NCI-H226 (cell line): ENCODE measurements around the gene NEURL1B.
"Not testable (repeated sequence)": the region's sequence is repeated elsewhere in the genome, so short reads cannot be mapped to it uniquely, and the experiment has no call there.

Experiments
- DNase-seq: peaks from one replicate; pipeline ENCODE4 v3.0.0-alpha.2; 2015

The NEURL1B gene, protein sequence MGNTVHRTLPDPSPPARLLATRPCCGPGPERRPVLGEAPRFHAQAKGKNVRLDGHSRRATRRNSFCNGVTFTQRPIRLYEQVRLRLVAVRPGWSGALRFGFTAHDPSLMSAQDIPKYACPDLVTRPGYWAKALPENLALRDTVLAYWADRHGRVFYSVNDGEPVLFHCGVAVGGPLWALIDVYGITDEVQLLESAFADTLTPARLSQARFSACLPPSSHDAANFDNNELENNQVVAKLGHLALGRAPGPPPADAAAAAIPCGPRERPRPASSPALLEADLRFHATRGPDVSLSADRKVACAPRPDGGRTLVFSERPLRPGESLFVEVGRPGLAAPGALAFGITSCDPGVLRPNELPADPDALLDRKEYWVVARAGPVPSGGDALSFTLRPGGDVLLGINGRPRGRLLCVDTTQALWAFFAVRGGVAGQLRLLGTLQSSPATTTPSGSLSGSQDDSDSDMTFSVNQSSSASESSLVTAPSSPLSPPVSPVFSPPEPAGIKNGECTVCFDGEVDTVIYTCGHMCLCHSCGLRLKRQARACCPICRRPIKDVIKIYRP

DNA sequence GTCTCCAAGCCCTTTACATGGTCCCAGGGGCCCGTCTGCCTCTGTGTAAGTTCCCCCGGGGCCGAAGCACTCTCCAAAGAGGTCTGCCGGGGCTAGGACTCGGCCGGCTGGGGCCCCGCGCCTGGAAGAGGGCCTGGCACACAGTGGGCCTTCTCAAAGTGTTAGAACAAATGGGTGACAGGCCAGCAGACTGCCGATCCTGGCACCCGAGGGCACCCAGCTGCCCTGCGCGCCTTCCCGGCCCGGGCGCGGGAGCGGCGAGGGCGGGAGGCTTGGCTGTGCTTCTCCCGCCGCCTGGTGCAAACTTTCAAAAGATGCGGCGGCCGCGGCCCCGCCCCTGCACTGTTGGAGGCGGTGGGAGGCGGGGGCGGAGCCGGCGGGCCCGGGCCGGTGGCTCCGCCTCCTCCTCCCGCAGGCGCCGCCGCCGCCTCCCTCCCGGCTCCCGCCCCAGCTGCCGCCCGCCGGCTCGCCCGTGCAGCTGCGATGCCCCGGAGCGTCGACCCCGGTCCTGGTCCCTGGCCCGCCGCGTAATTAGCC, at the start of gene NEURL1B:
Gene NEURL1B, plus strand, starts transcription at position 442 of the 537 bp plus-strand sequence. CDS start 144 bp downstream, outside the sequence.
- DNase-seq: peak; percentile 63

DNA sequence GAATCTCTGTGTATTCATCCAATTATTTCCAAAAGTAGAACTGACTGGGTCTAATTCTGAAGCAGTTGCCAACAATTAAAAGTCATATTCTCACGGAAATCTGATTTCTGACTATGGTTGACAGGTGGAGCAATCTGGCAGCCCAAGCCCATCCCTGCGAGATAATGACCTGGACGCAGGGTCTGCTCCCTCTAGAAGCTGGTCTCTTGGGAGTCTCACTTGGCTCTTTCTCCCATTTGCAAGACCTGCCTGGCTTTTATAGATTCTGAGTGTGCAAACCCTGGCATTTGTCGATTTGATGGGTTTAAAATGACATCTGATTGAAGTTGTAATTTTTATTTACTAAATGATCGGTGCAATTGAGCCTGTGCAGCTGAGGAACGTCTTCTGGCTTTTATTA, 49.4 kb upstream of the NEURL1B start:
- no peak for DNase-seq

DNA sequence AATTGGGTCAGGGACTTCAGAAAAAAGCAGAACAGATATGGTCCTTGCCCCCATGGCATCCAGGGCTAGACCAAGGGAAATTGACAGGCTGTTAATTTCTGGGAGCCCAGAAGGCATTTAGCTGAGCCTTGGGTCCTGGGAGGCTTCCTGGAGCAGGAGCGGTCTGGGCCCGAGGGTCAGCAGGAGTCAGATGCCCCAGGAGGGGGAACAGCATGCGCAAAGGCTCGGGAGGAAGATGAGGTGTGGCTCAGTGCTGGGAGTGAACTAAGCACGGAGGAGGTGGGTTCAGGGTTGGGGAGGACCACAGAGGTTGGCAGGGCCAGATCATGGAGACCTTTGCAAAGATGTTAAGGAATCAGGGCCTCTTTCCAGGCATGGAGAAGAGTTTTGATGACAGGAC, 48.2 kb upstream of the NEURL1B start:
- DNase-seq: no peak

DNA sequence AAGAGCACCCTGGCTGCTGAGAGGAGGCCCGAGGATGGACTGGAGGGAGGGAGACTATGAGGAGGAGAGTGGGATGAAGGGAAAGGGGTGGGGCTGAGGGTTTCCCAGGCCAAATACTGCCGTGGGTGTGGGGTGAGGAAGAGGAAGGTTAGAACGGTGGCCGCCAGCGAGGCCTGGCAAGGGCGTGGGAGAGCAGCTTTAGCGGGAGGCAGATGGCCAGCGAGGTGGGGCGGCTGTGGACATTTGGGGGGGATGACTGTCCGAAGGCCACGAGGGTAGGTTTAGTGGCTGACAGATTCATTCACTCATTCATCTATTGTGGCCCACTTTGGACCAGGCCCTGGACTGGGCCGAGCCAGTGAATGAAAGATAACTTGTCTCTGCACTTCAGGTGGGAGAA, 47.8 kb upstream of the NEURL1B start:
- DNase-seq: no peak

DNA sequence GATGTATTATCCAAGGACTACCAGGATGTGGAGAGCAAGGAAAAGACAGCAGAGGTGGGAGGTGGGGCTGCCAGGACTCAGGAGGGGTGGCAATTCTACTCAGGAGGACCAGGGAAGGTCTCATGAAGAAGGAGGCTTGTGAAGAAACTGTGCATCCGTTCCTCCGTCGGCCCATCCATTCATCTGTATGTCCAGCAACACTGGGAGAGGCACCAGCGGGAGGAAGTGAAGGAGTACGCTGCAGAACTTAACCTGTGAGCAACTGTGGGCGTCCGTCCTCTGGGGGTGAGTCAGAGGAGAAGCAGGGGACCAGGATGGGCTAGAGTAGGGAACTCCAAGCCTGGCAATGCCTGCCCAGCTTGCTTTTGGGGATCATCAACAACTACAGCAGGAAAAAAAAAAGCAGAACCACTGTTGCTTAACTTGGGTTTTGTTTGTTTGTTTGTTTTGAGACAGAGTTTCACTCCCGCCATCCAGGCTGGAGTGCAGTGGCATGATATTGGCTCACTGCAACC, 47.3 kb upstream of the NEURL1B start:
- no peak for DNase-seq

DNA sequence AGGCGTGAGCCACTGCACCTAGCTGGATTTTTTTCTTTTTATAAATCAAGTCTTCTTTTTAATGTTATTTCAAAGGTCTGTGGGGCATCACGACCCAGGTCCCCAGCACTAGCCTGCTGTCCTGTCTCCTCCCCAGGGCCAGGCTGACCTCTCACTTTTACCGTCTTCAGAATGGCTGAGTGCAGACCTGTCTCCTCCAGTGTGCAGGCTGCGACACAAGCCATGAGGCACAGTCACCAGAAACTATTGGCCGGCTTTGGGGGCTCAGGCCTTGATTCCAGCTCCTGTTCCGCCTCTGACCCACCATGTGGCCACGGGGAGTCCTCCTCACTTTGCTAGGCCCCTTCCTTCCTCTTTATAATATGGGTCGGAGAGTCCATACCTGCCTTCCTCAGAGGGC, 46.6 kb upstream of the NEURL1B start:
- DNase-seq: no peak

DNA sequence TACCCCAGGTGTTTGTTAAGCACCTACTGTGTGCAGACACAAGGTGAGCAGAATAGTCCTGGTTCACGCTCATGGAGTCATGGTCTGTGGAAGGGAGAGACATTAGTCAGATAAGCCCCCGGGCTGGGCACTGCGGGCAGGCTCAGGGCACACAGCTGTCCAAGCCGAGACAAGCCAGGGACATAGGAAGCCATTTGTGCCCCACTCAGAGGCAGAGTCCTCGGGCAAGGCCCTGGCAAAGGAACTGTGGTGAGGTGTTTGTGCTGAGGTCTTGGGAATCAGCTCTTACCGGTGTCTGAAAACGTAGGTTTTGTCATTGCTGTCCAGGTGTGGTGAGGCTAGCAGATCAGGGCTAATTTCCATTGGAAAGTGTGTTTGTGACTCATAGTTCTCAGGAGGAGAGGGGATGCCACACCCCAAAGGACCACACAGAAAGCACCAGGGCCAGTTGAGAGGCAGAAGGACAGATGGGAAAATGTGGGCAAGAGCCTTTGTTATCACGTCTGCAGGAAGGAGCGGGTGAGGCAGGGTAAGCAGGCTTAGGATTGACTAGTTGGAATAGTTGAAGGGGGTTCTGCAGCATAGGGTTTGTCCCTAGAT, 46.1 kb upstream of the NEURL1B start:
- no peak for DNase-seq

DNA sequence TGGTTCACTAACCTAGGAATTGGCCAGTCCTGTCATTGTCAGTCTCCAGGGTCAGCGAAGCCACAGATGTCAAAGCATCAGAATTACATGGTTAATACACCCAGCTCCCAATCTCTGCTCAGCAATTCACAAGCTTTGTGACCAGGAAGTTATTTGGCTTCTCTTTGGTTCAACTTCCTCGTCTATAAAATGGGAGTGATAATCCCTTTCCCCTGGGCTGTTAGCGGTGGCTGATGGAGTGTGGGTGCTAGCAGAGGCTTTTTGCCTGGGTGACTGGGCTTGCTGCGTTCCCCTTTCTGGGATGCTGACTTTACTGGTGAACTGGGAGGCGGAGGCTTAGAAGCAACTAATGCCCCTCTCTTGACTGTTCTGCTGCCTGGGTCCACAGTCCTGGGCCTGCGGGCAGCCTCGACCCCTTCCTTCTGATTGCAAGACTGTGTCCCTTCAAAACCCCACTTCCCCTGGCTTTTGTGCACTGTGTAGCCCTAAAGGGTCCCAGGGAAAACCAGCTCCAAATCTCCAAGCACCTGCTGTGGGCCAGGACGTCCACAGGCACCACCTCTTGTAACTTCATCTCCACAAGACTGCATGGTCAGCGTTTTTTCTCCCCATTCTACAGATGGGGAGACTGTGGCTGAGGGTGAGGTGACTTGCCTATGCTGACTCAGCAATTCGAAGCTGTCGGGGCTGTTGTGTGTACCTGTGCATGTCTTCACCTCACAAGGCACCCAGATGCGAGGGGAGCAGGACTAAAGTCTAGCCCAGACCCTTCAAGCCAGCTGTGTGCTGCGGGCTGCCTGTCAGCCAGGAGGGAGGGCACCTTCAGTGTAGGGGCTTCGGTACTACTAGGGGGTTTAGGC, 45.2 kb upstream of the NEURL1B start:
- no peak for DNase-seq

DNA sequence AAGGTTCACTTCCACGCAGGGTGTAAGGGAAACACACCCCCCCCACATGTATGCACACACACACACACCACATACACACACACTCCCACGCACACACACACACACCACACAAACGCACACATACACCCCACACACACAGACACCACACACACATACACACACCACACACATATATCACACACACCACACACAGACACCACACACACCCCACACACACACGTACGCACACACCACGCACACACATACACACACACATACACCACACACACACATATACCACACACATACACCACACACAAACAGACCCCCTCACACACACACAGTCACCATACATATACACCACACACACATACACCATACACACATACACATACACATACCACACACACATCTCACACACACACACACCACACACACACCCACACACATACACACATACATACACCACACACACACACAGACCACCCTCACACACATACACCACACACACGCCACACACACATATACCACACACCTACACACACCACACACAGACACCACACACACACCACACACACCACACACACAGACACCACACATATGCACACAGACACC, 44.3 kb upstream of the NEURL1B start:
- no peak for DNase-seq

DNA sequence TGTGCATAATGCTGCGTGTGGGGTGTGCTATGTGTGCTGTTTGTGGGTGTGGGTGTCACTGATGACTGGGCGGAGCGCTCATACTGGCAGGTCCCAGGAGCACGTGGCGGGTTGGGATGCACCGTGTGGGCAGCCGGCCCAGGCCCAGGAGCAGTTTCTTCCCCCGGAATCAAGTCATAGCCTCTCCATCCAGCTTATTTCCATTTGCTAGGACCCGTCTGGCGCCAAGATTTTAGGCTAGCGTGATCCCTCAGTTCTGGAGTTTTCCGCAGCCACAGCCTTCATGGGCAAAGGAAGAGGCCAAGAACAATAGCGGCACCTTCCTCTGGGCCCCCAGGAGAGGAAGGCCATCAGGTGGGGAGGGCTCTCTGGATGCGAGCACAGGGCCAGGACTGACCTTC, 43.3 kb upstream of the NEURL1B start:
- DNase-seq: no peak

DNA sequence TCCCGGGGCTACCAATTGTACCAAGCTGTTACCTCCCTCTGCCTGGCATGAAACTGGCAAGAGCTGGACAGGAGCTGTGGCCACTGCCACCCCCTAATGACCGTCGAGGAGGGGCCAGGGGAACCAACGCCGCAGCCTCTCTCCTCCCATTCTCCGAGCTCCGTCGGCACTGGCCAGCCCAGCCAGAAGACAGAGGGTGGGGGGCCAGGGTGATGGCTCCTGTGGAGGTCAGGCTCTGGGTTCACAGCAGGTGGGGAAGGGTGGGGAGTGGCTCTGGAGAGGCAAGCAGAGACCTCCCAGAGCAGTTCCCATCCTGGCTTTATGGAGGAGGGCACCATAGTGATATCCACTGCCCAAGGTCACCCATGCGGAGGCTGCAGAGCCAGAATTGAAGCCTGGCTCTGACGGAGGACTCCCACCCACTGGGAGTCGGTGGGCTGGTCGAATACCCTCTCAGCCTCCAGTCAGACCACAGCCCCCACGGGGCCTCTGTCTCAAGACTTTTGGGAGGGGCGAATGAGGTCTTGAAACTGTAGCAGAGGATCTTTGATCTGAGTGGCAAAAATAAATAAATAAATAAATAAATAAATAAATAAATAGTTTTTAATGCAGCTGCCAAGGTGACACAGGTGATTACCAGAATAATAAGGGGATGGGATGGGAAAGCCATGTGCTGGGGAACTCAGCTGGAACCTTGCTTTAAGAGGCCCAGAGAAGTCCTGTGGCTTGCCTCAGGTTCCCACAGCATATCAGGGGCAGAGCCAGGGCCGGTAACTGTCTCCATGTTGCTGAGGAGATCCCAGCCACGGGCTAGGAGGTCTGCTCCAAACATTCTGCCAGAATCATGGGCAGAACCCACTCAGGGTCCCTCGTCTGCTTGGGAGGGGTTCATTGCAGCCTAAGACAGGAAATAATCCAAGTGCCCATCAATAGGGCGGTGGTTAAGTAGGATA, 42.5 kb upstream of the NEURL1B start:
- no peak for DNase-seq

DNA sequence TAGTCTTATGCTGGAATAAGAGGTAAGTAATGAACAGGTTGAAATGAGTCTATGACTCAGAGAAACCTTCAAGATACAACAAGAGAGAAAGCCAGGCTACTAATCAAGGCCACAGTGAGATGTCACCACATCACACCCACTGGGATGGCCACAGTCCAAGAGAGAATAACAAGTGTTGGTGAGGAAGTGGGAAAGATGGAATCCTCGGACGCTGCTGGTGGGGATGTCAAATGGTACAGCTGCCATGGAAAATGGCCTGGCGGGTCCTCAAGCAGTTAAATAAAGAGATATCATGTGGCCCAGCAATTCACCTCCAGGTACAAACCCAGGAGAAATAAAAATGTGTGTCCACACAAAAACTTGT, 41.9 kb upstream of the NEURL1B start:
- no peak for DNase-seq

DNA sequence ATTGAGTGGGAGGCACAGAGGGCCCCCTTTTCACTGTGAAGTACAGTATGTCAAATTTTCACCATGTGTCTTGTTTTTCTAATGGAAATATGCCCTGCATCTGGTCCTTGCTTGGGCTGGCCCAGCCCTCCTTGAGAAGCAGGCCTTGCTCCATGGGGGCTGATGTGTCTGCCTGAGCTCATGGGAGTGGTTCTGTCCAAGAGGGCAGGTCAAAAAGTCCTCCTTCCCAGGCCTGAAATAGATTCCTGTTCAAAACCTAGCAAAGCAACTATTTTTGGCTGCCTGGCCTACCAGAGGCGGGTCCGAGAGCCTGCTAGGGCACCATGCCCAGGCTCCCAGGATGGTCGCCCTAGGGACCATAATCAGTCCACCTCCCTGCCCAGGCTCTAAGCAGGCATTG, 40.5 kb upstream of the NEURL1B start:
- DNase-seq: no peak

DNA sequence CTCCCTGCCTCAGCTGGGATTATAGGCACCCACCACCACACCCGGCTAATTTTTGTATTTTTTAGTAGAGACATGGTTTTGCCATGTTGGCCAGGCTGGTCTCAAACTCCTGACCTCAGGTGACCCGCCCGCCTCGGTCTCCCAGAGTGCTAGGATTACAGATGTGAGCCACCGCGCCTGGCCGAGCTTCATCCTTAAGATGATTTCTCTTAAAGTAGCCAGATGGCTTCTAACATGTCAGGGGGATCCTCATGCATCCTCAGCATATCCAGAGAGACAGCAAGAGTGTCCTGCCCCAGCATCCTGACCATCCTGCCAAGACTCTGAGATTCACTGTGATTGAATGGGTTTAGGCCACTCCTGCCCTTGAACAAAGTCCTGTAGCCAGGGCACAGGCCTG, 39.5 kb upstream of the NEURL1B start:
- DNase-seq: not testable (repeated sequence)

DNA sequence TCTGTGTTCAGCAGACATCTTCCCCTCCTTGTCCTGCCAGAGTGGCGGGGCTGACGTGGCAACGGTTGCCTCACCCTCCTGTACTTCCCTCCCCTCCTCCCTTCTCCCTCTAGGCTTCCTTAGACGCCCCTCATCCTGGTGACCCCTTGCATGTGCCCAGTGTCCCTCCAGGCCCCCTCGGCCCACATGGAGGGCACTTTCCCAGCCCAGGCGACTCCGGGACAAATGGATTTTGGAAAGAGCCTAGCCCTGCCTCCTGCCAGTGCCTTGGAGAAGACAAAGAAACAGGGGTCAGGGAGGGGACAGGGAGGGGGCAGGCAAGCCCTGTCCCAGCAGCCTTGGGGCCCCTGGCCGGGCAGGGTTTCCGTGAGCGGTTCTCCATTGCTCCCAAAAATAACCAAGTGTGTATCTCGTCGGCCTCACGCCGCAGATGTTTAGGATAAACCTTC, 38.3 kb upstream of the NEURL1B start:
- DNase-seq: no peak

DNA sequence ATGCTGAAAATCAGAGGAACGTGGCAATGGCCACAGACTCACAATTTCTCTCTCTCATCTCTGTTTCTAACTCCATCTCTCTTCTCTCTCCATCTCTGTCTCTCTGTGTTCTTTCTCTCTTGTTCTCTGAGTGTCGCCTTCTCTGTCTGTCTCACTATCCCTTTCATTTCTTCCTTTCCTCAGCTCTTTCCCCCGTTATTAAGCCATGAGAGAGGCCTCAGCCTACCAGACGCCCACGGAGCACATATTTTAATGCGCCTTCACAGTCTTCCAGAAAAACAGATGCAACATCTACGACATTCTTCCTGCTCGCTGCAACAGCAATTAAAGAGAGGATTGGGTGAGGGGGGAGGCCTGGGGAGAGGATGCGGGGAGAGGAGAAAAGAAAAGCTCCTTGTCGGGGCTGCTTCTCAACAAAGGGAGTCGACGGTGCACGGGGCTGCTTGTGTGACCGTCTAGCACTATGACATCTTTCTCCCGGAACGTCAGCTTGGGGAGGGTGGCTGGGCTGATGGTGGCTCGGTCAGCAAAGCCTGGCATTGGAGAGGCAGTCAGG, 37.7 kb upstream of the NEURL1B start:
- DNase-seq: no peak

DNA sequence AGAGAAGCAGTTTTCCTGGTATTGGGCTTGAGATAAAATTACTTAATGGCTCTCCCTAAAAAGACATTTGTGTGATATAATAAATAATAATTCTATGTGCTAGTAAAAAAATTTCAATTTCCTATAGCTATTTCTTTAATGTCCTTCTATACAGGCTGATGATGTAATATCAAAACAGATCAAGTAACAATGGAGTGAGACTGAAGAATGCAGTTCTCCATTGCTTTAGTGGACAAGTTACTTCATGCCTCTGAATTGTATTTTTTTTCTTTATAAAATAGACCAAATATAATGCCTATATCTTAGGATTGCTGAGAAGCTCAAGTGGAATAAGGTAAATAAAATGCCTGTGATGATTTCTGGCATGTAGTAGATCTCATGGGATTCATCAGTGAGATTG, 35.6 kb upstream of the NEURL1B start:
- no peak for DNase-seq

DNA sequence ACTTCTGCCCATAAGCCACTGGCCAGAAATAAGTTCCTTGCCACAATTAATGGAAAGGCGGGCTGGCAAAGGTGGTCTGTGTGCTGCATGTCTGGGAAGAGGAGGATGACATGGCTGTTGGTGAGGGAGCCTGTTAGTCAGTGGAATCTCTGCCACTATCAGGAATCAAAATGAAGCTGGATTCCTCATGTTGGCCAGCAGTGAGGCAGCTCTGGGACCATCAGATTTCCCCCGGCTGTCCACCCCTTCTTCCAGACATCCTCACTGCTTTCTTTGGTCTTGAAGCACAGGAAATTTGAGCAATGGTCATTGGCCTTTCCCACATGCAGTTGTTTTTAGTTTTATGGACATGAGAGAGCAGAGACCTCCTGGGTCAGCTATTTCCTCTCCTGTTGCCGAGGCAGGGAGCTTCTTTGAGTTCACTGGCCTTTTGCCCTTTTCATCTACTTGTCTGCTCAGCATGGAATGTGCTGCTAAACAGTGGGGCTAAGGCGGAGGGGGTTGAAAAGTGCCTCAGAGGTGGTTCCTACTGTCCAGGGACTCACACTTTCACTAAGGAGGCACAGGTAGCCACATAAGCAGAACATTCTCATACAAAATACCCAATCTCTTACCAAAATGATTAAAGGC, 34.8 kb upstream of the NEURL1B start:
- no peak for DNase-seq

DNA sequence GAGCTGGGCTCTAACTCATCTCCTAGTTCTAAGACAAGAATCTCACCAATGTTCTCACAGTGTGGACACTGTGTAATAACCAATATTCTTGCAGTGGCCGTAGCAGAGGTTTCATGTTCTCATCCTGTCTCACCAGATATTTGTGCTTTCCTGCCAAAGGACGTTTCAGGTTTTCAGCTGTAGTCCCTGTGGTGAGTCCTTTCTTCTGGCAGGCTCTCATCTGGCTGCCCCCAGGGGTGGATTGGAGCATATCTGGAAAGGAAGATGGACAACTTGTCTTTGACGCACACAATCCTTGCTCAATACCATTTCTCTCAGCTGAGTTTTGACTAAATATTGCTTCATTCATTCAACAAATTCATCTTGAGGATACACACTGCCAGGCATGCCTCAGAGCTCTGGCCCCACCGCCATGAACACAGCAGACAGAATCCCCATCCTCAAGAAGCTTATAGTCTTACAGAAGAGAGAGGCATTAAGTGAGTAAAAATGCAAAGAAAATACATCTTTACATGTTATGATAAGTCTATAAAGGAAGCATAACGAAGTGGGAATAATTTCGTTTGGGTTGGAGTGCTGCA, 33.8 kb upstream of the NEURL1B start:
- no peak for DNase-seq

DNA sequence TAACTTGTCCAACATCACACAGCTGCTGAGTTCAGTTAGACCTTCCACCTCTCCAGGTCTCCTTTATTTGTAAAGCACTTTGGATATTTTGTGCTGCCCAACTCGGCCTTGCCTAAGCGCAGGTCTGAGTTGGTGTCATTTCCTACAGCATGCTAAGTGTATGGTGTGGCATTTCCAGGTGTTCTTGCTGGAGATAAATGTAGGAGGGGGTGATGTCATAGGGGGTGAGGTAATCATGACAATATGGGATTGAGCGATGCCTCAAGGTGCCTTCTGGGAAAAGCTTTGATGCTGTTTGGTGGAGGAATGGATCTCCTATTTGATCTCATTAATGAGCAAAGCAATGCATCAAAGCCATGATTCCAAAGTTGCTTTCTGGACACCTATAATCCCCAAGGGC, 32.3 kb upstream of the NEURL1B start:
- DNase-seq: no peak
